Lung microvascular endothelial cell (primary cell): ENCODE results near the gene FANK1. TPM values are rescaled to one million over a fixed set of nuclear protein-coding genes. Genes with fewer than 3 reads are reported as not detected.

ENCODE experiments used
- DNase-seq, 2 donors: peaks; one replicate each; pipeline versions ENCODE4 v3.0.0 to v3.0.0-alpha.2; 2010; ENCODE audit warnings: low read depth in 2 of 2
- total RNA-seq: library from RNA; depleted of rRNA; stranded (reverse); fragments of >200 nt; gene quantifications from 2 replicates; pipeline ENCODE4 v1.2.1, GENCODE V29; 2014

FANK1 gene
- total RNA-seq, 1 donor from 2014 or later, result 0.60 TPM

GRCh38 chr10:125985557-125986240, 89.3 kb downstream of the FANK1 start:
- no peak for DNase-seq

GRCh38 chr10:125989791-125990190, 93.4 kb downstream of the FANK1 start:
- DNase-seq, result no peak

DNA sequence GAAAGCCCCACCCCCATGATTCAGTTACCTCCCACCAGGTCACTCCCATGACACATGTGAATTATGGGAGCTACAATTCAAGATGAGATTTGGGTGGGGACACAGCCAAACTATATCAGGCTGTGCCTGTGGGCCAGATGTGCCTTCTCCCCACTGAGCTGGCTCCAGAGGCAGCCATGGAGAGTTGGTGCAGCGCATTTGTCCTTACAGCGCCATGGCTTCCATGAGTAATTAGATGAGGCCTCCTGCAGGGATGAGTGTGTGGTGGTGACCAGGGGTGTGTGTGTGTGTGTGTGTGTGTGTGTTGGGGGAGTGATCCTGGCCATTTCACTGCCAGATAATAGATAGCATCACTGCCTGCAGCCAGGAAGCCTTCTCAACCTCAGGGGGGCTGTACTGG, 94.6 kb downstream of the FANK1 start:
- DNase-seq, result no peak

DNA sequence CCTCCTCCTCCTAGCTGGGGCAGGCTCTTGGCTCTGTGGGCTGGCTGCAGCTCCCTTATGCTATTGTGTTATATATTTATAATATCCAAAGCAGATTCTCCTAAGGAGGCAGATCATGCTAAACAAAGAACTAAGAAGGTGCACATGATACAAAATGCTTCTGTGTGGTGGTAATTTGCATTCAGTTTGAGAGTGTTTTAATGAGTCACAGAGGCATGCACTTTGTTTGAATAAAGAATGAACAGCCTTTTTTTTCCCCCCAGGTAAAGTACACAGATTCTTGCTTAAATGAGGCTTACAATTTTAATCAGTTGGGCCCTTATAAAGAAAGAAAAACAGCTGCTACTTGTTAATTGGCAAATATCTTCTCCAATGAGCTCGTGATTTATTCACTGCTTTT, 95.0 kb downstream of the FANK1 start:
- no peak for DNase-seq

- no peak for DNase-seq
These were observed 95.9 kb downstream of the FANK1 start for GRCh38 chr10:125992254-125992653.

DNA sequence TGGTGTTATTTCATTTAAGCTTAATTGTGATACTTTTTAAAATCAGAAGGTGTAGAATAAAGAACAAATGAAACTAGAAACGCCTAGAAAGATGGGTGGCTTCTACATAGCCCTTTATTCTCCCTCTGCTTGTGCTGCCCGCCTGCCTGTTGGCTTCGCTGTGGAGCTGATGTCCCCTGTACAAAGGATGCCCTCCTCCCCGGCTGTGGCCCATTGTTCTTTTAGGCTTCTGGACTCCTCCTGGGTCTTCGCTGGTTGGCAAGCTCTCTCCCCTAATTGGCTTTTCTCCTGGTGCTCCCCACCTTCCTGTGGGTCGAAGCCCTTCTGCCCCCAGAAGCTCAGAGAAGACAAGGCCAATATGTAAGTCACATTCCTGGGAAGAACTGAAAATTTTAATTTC, 98.2 kb downstream of the FANK1 start:
- no peak for DNase-seq

- no peak for DNase-seq
These were observed 99.5 kb downstream of the FANK1 start for GRCh38 chr10:125995726-125996304.

DNA sequence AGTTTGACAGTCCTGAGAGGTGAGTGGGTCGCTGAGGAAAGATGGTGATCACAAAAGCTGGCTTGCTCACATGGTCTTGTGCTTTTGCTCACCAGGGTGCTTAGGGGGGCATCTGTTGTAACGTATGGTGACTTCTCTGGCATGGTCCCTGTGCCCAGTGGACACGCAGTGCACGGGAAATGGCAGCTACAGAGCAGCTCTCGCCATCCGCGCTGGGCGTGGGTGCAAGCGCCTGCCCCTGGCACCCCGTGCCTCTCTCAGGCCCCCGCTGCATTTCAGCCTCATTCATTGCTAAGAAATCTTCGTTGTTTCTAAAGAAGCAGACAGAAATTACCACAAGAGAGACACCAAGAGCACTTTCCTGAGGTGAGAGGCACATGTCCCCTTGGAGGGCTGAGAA, 101.2 kb downstream of the FANK1 start:
- DNase-seq, result no peak

DNA sequence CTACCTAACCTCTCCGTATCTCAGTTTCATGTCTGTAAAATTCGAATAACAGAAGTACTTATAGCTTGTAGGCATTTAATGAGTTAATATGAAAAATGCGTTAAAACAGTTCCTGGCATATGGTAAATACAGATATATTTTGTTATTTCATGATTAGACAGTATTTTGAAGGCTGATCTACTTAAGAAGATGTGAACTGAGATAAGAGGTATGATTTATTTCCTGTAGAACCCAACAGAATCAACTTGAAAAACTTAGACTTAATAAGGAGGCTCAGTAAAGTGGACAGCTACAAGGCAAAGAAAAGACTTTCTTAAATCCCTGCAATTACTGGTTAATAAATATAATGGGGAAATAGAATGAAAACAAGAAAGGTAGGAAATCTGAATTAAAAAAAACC, 103.3 kb downstream of the FANK1 start:
- DNase-seq, result peak in 1 of 2 donors; percentile 62

DNA sequence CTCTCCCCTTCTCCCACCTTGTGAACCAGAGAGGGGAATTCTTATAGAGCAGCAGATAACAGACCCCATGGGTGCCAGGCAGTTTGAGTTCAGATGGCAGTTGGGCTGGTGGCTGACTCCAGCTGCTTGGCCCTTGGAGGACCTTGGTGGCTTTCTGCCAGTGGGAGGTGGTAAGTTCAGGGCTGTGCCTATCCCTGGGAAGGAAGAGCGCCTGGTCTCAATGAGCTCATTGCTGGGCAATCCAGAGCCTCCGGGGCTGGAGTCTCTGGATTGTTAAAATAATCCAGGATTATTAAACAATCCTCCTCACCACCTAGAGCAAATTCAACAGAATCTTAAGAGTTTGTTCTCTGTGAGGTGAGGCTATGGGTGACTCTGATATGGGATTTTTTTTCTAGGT, 105.2 kb downstream of the FANK1 start:
- peak in 1 of 2 donors; percentile 52 for DNase-seq

GRCh38 chr10:126004752-126005151, 108.4 kb downstream of the FANK1 start:
- no peak for DNase-seq

DNA sequence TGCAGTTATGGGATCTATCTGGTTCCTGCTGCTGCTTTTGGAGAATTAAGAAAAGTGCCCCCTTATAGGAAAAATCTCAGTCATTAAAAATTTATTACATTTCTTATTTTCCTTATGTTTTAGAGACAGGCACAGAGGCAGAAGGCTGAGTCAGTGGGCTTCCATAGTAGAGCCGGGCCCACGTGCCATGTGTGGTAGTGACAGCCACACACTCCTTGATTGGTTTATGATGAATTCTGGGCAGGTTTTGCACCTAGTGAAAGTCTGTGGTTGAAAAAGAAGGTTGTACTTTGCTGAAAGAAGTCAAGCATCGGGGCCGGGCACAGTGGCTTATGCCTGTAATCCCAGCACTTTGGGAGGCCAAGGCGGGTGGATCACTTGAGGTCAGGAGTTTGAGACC, 109.9 kb downstream of the FANK1 start:
- no peak for DNase-seq

DNA sequence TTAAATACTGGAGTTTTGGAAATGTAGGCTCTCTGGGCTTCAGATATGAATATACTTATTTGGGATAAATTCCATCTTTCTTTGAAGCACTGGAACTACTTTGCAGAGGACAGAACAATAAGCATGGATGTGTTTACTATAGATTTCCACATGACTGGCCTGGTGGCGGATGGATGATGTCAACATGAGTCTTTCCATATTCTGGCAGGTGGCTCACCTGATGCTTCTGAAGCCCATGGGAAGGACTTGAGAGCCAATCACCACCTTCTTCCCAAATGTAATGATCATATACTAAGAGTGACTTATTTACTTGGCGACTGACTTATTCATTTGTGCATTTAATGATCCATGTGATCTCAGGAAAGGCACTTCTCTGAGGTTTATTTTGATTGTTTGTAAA, 110.5 kb downstream of the FANK1 start:
- no peak for DNase-seq

- DNase-seq, result no peak
These were observed 113.3 kb downstream of the FANK1 start for GRCh38 chr10:126009650-126010049.

GRCh38 chr10:126011995-126012394, 115.6 kb downstream of the FANK1 start:
- DNase-seq, result no peak

DNA sequence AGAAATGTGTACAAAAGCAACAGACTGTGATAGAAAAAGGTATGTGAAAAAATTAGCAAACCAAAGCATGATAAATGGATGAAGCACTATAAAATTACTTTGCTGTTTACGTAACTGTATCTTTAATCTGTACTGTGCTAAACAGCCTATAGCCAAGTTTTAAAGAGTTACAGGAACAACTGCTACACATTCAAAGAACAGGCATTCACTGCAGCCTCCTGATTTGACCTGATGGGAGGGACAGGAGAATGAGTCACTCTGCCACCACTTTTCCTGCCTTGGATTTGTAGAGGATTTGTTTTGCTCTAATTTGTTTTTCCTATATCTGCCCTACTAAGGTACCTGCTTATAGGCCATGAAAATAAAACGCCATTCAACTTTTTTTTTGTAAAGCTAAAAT, 116.1 kb downstream of the FANK1 start:
- DNase-seq, result peak; percentile 51 to 57

GRCh38 chr10:126013489-126014281, 117.3 kb downstream of the FANK1 start:
- peak; percentile 8 to 82 for DNase-seq

DNA sequence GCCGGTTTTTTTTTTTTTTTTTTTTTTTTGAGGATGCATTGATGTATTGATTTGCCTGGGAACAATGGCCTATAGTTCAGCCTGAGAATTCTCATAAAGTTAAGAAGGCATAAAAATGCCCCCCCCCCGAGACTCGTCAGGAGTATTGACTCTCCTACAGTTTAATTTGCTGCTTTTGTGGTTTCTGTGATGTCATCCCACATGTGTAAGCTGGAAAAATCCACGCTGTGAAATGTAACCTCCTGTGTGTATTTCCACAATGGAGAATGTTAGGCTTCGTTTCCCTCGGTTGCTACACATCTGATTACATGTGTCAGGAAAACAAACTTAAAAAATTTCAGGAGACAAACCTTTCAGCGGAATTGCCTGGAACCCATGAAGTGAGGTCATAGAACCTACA, 117.9 kb downstream of the FANK1 start:
- peak in 1 of 2 donors; percentile 15 for DNase-seq

GRCh38 chr10:126015413-126015812, 119.0 kb downstream of the FANK1 start:
- DNase-seq, result no peak

DNA sequence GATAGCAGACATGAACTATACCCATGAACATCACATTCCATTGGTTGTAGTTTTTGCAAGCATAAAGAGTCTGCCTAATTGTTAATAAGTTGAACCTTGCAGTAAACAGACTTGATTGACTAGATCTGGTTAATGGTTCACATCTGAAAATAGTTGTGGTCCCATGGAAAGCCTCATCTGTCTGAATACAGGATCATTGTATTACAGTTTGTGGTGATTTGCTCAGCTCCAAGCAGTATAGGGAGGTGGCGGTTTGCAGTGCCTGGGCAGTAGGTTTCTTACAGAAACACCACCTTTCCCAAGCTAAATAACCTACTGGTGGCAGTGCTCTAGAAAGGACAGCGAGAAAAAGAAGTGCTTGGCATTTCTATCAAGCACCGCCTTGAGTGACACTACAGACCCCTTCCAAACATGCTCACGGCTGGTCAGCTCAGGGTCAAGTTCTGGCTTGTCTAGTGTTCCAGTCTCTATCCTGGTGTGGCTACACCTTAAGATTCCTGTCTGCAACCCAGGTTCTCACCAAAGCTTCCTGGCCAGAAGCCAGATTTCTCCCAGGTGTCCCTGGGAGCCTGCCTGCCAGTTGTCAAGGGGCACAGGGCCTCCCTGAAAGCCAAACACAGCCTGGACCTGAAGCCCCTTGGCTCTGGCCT, 119.9 kb downstream of the FANK1 start:
- DNase-seq, result no peak

DNA sequence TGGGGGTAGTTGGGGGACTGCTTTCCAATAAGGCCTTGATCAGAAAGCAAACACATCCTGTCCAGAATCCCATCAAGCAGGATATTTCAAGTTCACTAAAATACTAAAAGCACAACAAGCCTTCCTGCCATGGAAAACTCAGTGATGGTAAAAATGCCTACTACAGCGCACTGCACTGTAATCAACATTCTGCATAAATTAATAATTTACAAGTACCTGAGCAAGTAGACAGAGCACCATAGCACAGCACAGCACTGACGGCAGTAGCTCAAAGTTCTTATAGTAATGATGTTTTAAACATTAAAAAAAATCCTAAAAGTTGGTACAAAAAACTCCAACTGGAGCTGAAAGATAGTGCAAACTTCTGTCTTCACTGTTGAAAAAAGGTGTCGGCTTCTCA, 120.5 kb downstream of the FANK1 start:
- DNase-seq, result no peak

- no peak for DNase-seq
These were observed 121.7 kb downstream of the FANK1 start for GRCh38 chr10:126017961-126018560.
